Measurements from ENCODE around the gene PADI3. TPM values are rescaled to one million over a fixed set of nuclear protein-coding genes. Genes with fewer than 3 reads are reported as not detected.

Gene PADI3
- total and polyA plus RNA-seq, 2 of the 8 experiments (the other 6 are each of a cell fraction or from before 2014, with no cell fraction given) = 0.37 to 0.94 TPM

GRCh38 chr1:17278996-17279830 is 30.3 kb downstream of the PADI3 start:
- CTCF ChIA-PET (ENCODE audit: partially characterized antibody) = interaction anchor here (0.7 to 2.4 kb wide), 7 partner anchors 7 to 291 kb away, joined by 3 to 8 read pairs (median 3); no protein-coding TSS in a partner anchor
- TF ChIP-seq CHD2 (IDR thresholded peaks at IDR 0.05; ENCODE audit: low read length) (no peak), EZH2 (IDR thresholded peaks at IDR 0.05; ENCODE audit: low read depth, low read length, severe bottlenecking) (no peak), CBX8 (IDR thresholded peaks at IDR 0.05; ENCODE audit: borderline replicate concordance, low read depth, low read length) (no peak), ASH2L (IDR thresholded peaks at IDR 0.05; ENCODE audit: low read length) (no peak), TAF7 (optimal IDR thresholded peaks at IDR 0.05; ENCODE audit: borderline replicate concordance, low read depth, low read length) (no peak), SIRT6 (IDR thresholded peaks at IDR 0.05; ENCODE audit: low read length) (no peak), TCF12 (IDR thresholded peaks at IDR 0.05; ENCODE audit: low read depth, low read length) (no peak), E2F6 (IDR thresholded peaks at IDR 0.05) (no peak), CTCF (IDR thresholded peaks at IDR 0.05; ENCODE audit: control extremely low read depth in 1 of 3, insufficient read depth in 1 of 3, low read depth in 1 of 3, low read length in 3 of 3) (no peak)

More at GRCh38 chr1:17278996-17279830, 30.3 kb downstream of the PADI3 start:
- POLR2A ChIA-PET (ENCODE audit: partially characterized antibody) = interaction anchor here (0.8 kb wide), 1 partner anchor 18 kb away, joined by 3 read pairs; no protein-coding TSS in a partner anchor
- no peak overlapping the region for H3K56ac ChIP-seq (replicated peaks; ENCODE audit: insufficient read length, low read depth, low read length)
- no peak overlapping the region for H4K8ac ChIP-seq (ENCODE audit: extremely low read depth, insufficient read depth, low read length)
- H3K23me2 ChIP-seq (ENCODE audit: low read depth, low read length) = no peaks in the 10 kb centered on the region
- no peaks in the 10 kb centered on the region for H3K4me1 ChIP-seq (replicated peaks in 1 of 4; ENCODE audit: control insufficient read depth in 3 of 4, insufficient read depth in 4 of 4, low read length in 3 of 4)
- no peaks in the 10 kb centered on the region; a peak in 1 of 8 replicates for H3K36me3 ChIP-seq (ENCODE audit: control insufficient read depth in 2 of 4, insufficient read depth in 4 of 4, low read length in 3 of 4)
- H2BK120ac ChIP-seq (replicated peaks; ENCODE audit: low read depth, low read length) = no peak overlapping the region
- H3K23ac ChIP-seq (ENCODE audit: insufficient read length) = no peak overlapping the region
- FAIRE-seq = no peak
- no peak overlapping the region for H4K91ac ChIP-seq (replicated peaks; ENCODE audit: insufficient read length, low read length)
- no peak overlapping the region for H2BK15ac ChIP-seq (ENCODE audit: low read length)
- H3K4ac ChIP-seq (replicated peaks; ENCODE audit: insufficient read length, low read depth, low read length) = no peak overlapping the region
- no peak overlapping the region for H3K18ac ChIP-seq (ENCODE audit: extremely low read depth, low read length)
- no peak overlapping the region for H3K4me2 ChIP-seq (ENCODE audit: insufficient read depth in 1 of 2, low read depth in 2 of 2, low read length in 2 of 2)
- H3K27ac ChIP-seq (ENCODE audit: low read depth, low read length) = no peak overlapping the region
- 91% methylated on average over 14 of the region's 14 CpGs; no CpG with 5 or more reads in 1 of the 2 experiments for WGBS, 2 experiments (ENCODE audit: extremely low coverage in 1 of 2, insufficient coverage in 1 of 2, insufficient read length in 1 of 2, insufficient replicate concordance in 2 of 2, low coverage in 1 of 2, low lambda C conversion rate in 2 of 2, missing lambda C conversion rate in 1 of 2)
- H4K5ac ChIP-seq (ENCODE audit: insufficient read length, low read depth, low read length) = no peak overlapping the region
- no peak overlapping the region for H2BK12ac ChIP-seq (ENCODE audit: low read depth, low read length)
- no peaks in the 10 kb centered on the region for H3K27me3 ChIP-seq (replicated peaks in 1 of 4; ENCODE audit: control insufficient read depth in 3 of 4, extremely low read depth in 1 of 4, insufficient read depth in 3 of 4, low read length in 3 of 4)
- H2BK5ac ChIP-seq (ENCODE audit: low read depth, low read length) = no peak overlapping the region
- H2BK20ac ChIP-seq (ENCODE audit: low read length) = no peak overlapping the region
- H2AK5ac ChIP-seq (ENCODE audit: low read depth, low read length) = no peak overlapping the region
- no peaks in the 10 kb centered on the region for H3K9me3 ChIP-seq (ENCODE audit: insufficient read depth in 2 of 2, low read depth in 1 of 2, low read length in 1 of 2)
- no peak overlapping the region for H3K4me3 ChIP-seq (ENCODE audit: extremely low read depth in 1 of 4, insufficient read depth in 2 of 4, low read depth in 3 of 4, low read length in 4 of 4)
- H3K79me2 ChIP-seq (ENCODE audit: control insufficient read depth in 1 of 2, insufficient read depth in 2 of 2, low read length in 2 of 2) = no peaks in the 10 kb centered on the region
- no peaks in the 10 kb centered on the region for H3K79me1 ChIP-seq (ENCODE audit: low read depth, low read length)
- DNase-seq (ENCODE audit: low read depth in 1 of 2, low spot score in 2 of 2) = no peak
- no peak overlapping the region for H2AFZ ChIP-seq (ENCODE audit: low read length)
- H3K9ac ChIP-seq (replicated peaks in 1 of 4; ENCODE audit: extremely low read depth in 1 of 4, low read depth in 3 of 4, low read length in 3 of 4) = no peak overlapping the region
- no peak overlapping the region for H3K14ac ChIP-seq (ENCODE audit: insufficient read length)
- H4K20me1 ChIP-seq (replicated peaks in 1 of 2; ENCODE audit: control insufficient read depth in 1 of 2, insufficient read depth in 2 of 2, low read length in 2 of 2) = no peaks in the 10 kb centered on the region

Data from H1 (cell line).